DND-41 (cell line): ENCODE results near the gene TMEM134.

ENCODE experiments used
- EZH2 ChIP-seq: IDR thresholded peaks from 3 replicates; pipeline ENCODE4 v1.6.1; 2012; ENCODE audit warnings: borderline replicate concordance, low read depth, mild to moderate bottlenecking, moderate library complexity, low read length, inconsistent platforms; ENCODE audit not compliant: severe bottlenecking
- TF ChIP-seq, protein P1 (sequence below): IDR thresholded peaks from 2 replicates; pipeline ENCODE4 v1.5.1; 2012; ENCODE audit warnings: borderline replicate concordance, low read length, moderate library complexity, mild to moderate bottlenecking; ENCODE audit not compliant: poor library complexity, severe bottlenecking; ENCODE audit errors: extremely low read depth

DNA sequence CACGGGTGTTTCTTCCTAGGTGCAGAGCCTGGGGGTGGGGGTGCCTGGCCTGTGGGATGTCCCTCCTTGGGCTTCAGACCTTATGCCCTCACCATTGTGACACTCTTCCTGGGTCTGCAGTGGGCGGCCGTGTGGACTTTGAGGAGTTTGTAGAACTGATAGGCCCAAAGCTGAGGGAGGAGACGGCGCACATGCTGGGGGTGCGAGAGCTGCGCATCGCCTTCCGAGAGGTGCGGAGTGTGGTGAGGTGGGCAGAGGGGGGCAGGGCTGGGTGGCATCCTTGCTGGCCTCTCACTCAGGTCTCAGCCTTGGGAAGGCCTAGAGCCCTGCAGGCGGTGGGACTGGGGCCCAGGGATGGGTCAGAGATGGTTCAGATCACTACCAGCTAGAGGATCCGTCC, 11.6 kb downstream of the TMEM134 start:
- TF ChIP-seq, protein P1, sequence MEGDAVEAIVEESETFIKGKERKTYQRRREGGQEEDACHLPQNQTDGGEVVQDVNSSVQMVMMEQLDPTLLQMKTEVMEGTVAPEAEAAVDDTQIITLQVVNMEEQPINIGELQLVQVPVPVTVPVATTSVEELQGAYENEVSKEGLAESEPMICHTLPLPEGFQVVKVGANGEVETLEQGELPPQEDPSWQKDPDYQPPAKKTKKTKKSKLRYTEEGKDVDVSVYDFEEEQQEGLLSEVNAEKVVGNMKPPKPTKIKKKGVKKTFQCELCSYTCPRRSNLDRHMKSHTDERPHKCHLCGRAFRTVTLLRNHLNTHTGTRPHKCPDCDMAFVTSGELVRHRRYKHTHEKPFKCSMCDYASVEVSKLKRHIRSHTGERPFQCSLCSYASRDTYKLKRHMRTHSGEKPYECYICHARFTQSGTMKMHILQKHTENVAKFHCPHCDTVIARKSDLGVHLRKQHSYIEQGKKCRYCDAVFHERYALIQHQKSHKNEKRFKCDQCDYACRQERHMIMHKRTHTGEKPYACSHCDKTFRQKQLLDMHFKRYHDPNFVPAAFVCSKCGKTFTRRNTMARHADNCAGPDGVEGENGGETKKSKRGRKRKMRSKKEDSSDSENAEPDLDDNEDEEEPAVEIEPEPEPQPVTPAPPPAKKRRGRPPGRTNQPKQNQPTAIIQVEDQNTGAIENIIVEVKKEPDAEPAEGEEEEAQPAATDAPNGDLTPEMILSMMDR, result no peak
- no peak for TF ChIP-seq EZH2
